Pancreas (tissue), 10 donors: ENCODE results near the gene CHI3L2. TPM values are rescaled to one million over a fixed set of nuclear protein-coding genes. Genes with fewer than 3 reads are reported as not detected.

Experiments
- ATAC-seq, 4 donors: fragments of 200-7000 bp; cut with Tn5 transposase; one replicate each; pipeline versions ENCODE4 v1.8.0 to v1.9.1; 2020; ENCODE audit warnings: mild to moderate bottlenecking in 4 of 4, moderate library complexity in 4 of 4
- DNase-seq, 6 donors: peaks; one replicate each; pipeline ENCODE4 v3.0.0-alpha.2; 2020
- FAIRE-seq: peaks from 2 replicates; lab custom pipeline; 2012; peaks lifted over from hg19 to GRCh38; lab: Jason Lieb, UNC
- H3K27ac ChIP-seq, 4 donors: fragments of 200-600 bp; sonication (generic); 1 replicate in 3 of 4; 2 replicates in 1 of 4; pipeline versions ENCODE4 v1.5.0 to v1.8.0; 2020
- H3K27me3 ChIP-seq, 4 donors: fragments of 200-600 bp; one replicate each; pipeline ENCODE4 v1.8.0; 2021
- H3K36me3 ChIP-seq, 3 donors: fragments of 200-600 bp; sonication (generic) in 1 of 3; one replicate each; pipeline versions ENCODE4 v1.5.0 to v1.8.0; 2020 to 2021
- H3K4me1 ChIP-seq, 3 donors: fragments of 200-600 bp; one replicate each; pipeline ENCODE4 v1.8.0; 2021
- H3K4me3 ChIP-seq, 4 donors: fragments of 200-600 bp; sonication (generic) in 2 of 4; one replicate each; pipeline versions ENCODE4 v1.5.0 to v1.8.0; 2020 to 2021
- H3K9me3 ChIP-seq, 4 donors: fragments of 200-600 bp; one replicate each; pipeline ENCODE4 v1.8.0; 2021
- CTCF ChIP-seq, 4 donors: fragments of 200-600 bp; sonication (generic) in 3 of 4; IDR thresholded peaks; one replicate each; pipeline versions ENCODE4 v1.5.0 to v1.8.0; 2021; ENCODE audit warnings: antibody characterized with exemption in 4 of 4
- WGBS, 2 donors: extraction: QIAGEN DNeasy Blood & Tissue Kit; methylation state at CpG; one replicate each; pipeline ENCODE4 v1.1.7; 2013; 5-methylcytosine and 5-hydroxymethylcytosine counted together
- intact Hi-C, 3 donors: fragments of 100-400 bp; cut with DNase I; formaldehyde crosslinking; loops; one replicate each; pipeline versions ENCODE4 v1.11.1 to v1.14.2; 2022
- polyA plus RNA-seq, 2 donors: library from polyadenylated mRNA; stranded (reverse); fragments of 200-250 nt; gene quantifications; one replicate each; pipeline ENCODE4 v1.2.3, GENCODE V29; 2013
- total RNA-seq, 6 donors: library from RNA; stranded (reverse); fragmentation: NEBNext Ultra II Directional in 4 of 6; extraction: Animal tissue kit (Norgen Biotek cat#: 25700) in 4 of 6; gene quantifications; one replicate each; pipeline versions ENCODE4 v1.2.1 to v1.2.4, GENCODE V29; 2021 to 2023
- donor health status: healthy with polysubstance abuse.
- donor health status: DM: no; HTN: no; CAD: no; lungs with moderate emphysema.
- donor health status: DM: no; HTN: no; CAD: no.
- donor health status: control.
- donor health status: control.
- donor health status: Bipolar disorder and iron deficiency.
- donor health status: DM: yes; HTN: yes; CAD: no.
- donor health status: DM: no; HTN: no; CAD: no.
- donor health status: DM: no; HTN: no; CAD: no.
- donor health status: DM: yes; HTN: yes; CAD: no.

CHI3L2 gene
- total and polyA plus RNA-seq, 8 donors = 0.07 to 1.2 (median 0.66) TPM; not detected in 3

DNA sequence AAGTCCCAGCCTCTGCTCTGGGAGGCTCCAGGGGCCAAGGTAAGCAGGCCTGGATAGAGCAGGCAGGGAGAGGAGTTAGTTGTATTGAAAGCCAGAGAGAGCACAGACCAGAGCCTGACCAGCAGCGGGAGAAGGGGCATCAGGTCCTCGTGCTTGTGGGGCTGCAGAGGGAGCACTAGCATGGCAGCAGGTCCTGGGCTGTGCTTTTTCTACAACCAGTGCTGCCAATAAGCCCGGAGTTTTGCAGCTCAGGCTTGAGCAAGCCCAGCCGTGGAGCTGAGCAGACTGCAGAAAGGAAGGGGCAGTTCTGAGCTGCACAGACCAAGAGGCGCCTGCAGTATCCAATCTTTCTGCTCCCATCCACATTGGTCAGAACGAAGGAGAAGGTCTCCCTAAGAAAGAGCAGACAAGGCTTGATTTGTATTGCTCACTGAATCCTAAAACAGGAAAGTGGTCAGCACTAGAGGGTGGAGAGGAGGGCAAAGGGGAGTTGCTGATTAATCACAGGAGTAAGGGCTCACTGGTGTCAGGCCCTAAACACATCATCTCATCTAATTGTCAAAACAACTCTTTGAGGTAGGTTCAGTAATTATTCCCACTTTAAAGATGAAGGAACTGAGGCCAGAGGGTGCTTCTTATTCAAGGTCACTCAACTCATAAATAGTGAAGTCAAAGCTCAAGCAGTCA, 29.8 kb upstream of the CHI3L2 start:
- Histone ChIP-seq H3K4me1 (peaks cover 32 to 40% (median 34%) of the 10 kb centered on the region in 3 donors), H3K27me3 (no peaks in the 10 kb centered on the region), H3K4me3 (peak overlapping the region in 1 of 4 donors; percentile 22), H3K36me3 (peaks cover 0 to 28% (median 7%) of the 10 kb centered on the region in 3 donors), H3K27ac (no peak overlapping the region), H3K9me3 (no peaks in the 10 kb centered on the region)
- no peak for DNase-seq
- intact Hi-C loops = no loop called here
- FAIRE-seq = no peak
- no peak for ATAC-seq
- TF ChIP-seq CTCF (IDR thresholded peaks at IDR 0.05) = no peak
- 68 to 84% methylated on average over 6 of the region's 6 CpGs for WGBS, 2 donors

- DNase-seq = no peak
- Histone ChIP-seq H3K36me3 (peaks cover 0 to 28% (median 7%) of the 10 kb centered on the region in 3 donors), H3K4me1 (peaks cover 34 to 39% (median 38%) of the 10 kb centered on the region in 3 donors), H3K4me3 (peak overlapping the region in 1 of 4 donors; percentile 22), H3K27me3 (no peaks in the 10 kb centered on the region), H3K9me3 (no peaks in the 10 kb centered on the region), H3K27ac (peak overlapping the region in 2 of 4 donors; percentile 70 to 94)
- no peak for ATAC-seq
- 93 to 94% methylated on average over 5 of the region's 5 CpGs for WGBS, 2 donors
- no peak for FAIRE-seq
- no peak for TF ChIP-seq CTCF (IDR thresholded peaks at IDR 0.05)
- intact Hi-C loops = no loop called here
Measured at GRCh38 chr1:111198836-111199235, 28.7 kb upstream of the CHI3L2 start.

DNA sequence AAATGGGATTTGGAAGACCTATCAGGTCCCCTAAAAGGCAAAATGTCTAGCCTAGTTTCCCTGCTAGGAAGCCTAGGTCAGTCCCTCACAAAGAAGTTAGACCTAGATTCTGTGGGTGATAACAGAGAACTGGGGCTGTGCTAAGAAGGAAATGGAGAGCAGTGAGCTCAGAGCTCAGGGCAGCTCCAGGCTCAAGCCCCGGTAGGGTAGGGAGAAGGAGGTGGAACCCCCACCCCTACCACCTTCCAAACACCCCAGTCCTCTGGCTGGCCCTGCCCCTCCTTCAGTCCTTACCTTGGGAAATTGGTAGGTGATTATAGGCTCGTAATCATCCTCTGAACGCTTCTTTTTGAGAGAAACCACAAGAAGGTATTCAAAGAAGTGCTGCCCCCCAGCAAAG, 28.2 kb upstream of the CHI3L2 start:
- Histone ChIP-seq H3K27ac (peak overlapping the region; percentile 51 to 94 (median 62)), H3K36me3 (peaks cover 0 to 28% (median 7%) of the 10 kb centered on the region in 3 donors), H3K4me1 (peaks cover 34 to 38% (median 36%) of the 10 kb centered on the region in 3 donors), H3K4me3 (peak overlapping the region in 1 of 4 donors; percentile 22), H3K27me3 (no peaks in the 10 kb centered on the region), H3K9me3 (no peaks in the 10 kb centered on the region)
- ATAC-seq (no peak), DNase-seq (no peak), FAIRE-seq (no peak)
- intact Hi-C loops = no loop called here
- no peak for TF ChIP-seq CTCF (IDR thresholded peaks at IDR 0.05)
- 69 to 77% methylated on average over 3 of the region's 3 CpGs for WGBS, 2 donors

DNA sequence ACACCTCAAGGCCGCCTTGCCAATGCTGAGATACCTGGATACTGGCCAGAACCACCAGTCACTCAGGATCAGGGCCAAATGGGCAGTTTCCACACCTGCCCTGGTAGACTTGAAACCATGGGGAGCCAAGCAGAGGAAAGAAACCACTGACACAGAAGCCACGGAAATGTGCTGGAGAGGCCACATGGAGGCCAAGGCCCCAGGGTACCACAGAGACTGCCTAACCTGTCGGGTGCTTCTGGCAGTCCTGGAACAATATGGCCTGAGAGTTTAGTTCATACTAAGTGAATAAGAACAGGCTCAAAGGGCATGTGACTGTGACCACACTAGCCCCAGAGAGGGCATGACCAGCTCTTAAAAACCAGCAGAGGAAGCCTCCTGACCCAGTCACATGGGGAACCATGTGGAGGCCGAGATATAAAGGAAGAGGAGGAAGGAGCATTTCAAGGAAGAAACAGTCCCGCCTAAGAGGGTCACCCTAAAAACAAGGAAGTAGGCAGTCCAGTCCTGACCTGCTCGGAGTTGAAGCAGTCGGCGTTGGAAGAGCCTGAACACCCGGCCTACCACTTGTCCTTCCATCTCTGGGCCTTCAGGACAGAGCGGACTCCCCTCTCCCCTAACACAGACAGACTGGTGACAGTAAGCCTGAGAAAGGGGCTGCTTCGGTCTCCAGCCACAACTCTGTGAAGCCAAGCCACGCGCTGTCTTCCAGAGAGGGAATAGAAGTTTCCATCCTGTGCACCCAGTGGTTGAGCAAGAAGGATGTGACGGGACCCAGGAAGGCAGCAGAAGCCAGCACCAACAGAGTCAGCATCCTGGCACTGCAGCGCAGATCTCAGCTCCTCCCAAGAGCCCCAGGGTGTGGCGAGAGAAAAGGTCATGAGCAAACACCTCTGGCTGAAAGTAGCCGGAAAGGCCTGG, 27.4 kb upstream of the CHI3L2 start, which contains the start of gene DENND2D:
Gene DENND2D, minus strand, starts transcription at position 766 of the 921 bp plus-strand sequence. Its CDS starts 187 bp downstream, at position 579.
- peak within 1 kb of the TSS in 1 of 4 donors; percentile 22 for H3K4me3 ChIP-seq
- DNase-seq = peak in 5 of 6 donors; percentile 74 to 87 (median 79)
- H3K36me3 ChIP-seq = peaks cover 0 to 20% (median 7%) of the 10 kb centered on the region in 3 donors
- FAIRE-seq = no peak
- peaks cover 34 to 41% (median 38%) of the 10 kb centered on the region in 3 donors for H3K4me1 ChIP-seq
- H3K9me3 ChIP-seq = no peaks in the 10 kb centered on the region
- H3K27ac ChIP-seq = peak within 1 kb of the TSS; percentile 51 to 94 (median 62)
- WGBS, 2 donors = 70 to 75% methylated on average over 17 of the region's 17 CpGs
- intact Hi-C loops = no loop called here
- TF ChIP-seq CTCF (IDR thresholded peaks at IDR 0.05) = no peak
- peak; percentile 13 to 43 (median 32) for ATAC-seq
- no peaks in the 10 kb centered on the region for H3K27me3 ChIP-seq
